ENCODE measurements around the gene ACSS3. TPM values are rescaled to one million over a fixed set of nuclear protein-coding genes. Genes with fewer than 3 reads are reported as not detected.

Gene ACSS3
- total and polyA plus RNA-seq, 2 donors (not counting 3 experiments of a cell fraction or from before 2014, with no cell fraction given), result 0.12 to 0.86 TPM

DNA sequence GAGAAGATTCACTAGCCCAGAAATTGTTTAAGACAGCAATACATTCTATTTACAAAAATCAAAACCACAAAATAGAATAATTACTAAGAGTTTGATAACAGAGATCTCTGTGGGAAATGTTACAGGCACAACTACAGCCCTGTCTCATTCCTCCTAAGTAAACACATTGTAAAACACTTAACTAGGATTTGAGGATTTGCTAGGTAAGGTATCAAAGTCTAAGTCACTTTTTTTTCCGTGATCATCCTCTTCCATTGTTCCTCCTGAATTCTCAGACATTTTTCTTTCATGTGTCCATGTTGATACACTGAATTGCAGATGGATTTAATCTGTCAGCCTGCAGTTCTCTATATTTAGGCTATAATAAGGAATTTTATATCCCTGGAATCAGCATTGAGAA, 127.5 kb downstream of the ACSS3 start:
- ChIA-PET CTCF (interaction anchor here (1.2 kb wide), 1 partner anchor 52 kb away, joined by 3 read pairs; no protein-coding TSS in a partner anchor), POLR2A (no interaction called here)
- FAIRE-seq, result no peak
- H3K9ac ChIP-seq (replicated peaks; ENCODE audit: extremely low read depth, insufficient read depth, low read length), result no peak overlapping the region
- no TSS peak for BruUV-seq (replicated peaks)
- dilution Hi-C loops (cut with MboI; ENCODE audit: extremely low pct_ligation_motif_present, low sequenced_read_pairs) (no loop called here), intact Hi-C loops (cut with micrococcal nuclease) (no loop called here)
- no peaks in the 10 kb centered on the region for H3K79me2 ChIP-seq (ENCODE audit: control insufficient read depth, insufficient read depth, low read length)
- H3K9me1 ChIP-seq (replicated peaks; ENCODE audit: control insufficient read depth, extremely low read depth, insufficient read depth, low read length), result no peaks in the 10 kb centered on the region
- no peaks in the 10 kb centered on the region for H4K20me1 ChIP-seq (replicated peaks; ENCODE audit: control insufficient read depth, extremely low read depth, insufficient read depth, low read length)
- H2AFZ ChIP-seq (ENCODE audit: low read depth, low read length), result no peak overlapping the region
- no peaks in the 10 kb centered on the region for H3K36me3 ChIP-seq (ENCODE audit: control insufficient read depth in 2 of 2, extremely low read depth in 1 of 2, insufficient read depth in 2 of 2, low read length in 2 of 2)
- no peaks in the 10 kb centered on the region for H3K27me3 ChIP-seq (ENCODE audit: control insufficient read depth in 2 of 2, insufficient read depth in 2 of 2, low read length in 2 of 2)
- no peak overlapping the region for H3K27ac ChIP-seq (ENCODE audit: insufficient read depth, low read depth, low read length)
- H3K4me1 ChIP-seq (ENCODE audit: control insufficient read depth, extremely low read depth, insufficient read depth, low read length), result peaks cover 28% of the 10 kb centered on the region
- no peak for DNase-seq (ENCODE audit: low read depth, low spot score)
- no peak overlapping the region for H3K4me3 ChIP-seq (replicated peaks in 1 of 3; ENCODE audit: insufficient read depth in 1 of 3, low read depth in 1 of 3, low read length in 3 of 3)
- H3K9me3 ChIP-seq (replicated peaks; ENCODE audit: control insufficient read depth, insufficient read depth, low read length), result no peaks in the 10 kb centered on the region
- no peak overlapping the region for H3K4me2 ChIP-seq (ENCODE audit: insufficient read depth, low read length)
- TF ChIP-seq, protein P1, sequence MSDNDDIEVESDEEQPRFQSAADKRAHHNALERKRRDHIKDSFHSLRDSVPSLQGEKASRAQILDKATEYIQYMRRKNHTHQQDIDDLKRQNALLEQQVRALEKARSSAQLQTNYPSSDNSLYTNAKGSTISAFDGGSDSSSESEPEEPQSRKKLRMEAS (IDR thresholded peaks at IDR 0.05; ENCODE audit: insufficient read depth, insufficient read length), result no peak
- TF ChIP-seq, protein P2, sequence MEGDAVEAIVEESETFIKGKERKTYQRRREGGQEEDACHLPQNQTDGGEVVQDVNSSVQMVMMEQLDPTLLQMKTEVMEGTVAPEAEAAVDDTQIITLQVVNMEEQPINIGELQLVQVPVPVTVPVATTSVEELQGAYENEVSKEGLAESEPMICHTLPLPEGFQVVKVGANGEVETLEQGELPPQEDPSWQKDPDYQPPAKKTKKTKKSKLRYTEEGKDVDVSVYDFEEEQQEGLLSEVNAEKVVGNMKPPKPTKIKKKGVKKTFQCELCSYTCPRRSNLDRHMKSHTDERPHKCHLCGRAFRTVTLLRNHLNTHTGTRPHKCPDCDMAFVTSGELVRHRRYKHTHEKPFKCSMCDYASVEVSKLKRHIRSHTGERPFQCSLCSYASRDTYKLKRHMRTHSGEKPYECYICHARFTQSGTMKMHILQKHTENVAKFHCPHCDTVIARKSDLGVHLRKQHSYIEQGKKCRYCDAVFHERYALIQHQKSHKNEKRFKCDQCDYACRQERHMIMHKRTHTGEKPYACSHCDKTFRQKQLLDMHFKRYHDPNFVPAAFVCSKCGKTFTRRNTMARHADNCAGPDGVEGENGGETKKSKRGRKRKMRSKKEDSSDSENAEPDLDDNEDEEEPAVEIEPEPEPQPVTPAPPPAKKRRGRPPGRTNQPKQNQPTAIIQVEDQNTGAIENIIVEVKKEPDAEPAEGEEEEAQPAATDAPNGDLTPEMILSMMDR (IDR thresholded peaks at IDR 0.05; ENCODE audit: extremely low read depth in 1 of 2, insufficient read depth in 1 of 2, low read depth in 1 of 2, low read length in 2 of 2), result no peak
- TF ChIP-seq MYC (IDR thresholded peaks at IDR 0.05; ENCODE audit: low read depth, low read length) (no peak), POLR2AphosphoS5 (IDR thresholded peaks at IDR 0.05; ENCODE audit: insufficient read depth, low read depth, low read length) (no peak)

DNA sequence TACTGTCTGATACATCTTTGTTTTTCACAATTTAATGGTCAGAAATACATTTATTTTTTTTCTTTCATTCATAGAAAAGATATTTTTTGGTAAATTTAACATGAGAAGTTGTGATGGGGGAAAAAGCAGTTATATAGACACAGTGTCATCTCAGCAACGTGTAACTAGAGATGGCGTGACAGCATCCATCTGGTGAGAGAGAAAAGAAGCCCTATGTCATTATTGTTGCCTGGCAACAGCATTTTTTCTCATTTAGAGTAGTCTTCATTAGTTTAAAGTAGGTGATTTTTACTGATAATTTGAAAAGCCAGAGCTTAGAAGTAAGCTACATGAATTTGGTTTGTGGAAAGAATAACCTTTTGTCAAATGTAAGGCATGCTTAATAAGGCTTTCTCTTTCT, 128.6 kb downstream of the ACSS3 start:
- TF ChIP-seq, protein P2 (IDR thresholded peaks at IDR 0.05; ENCODE audit: extremely low read depth in 1 of 2, insufficient read depth in 1 of 2, low read depth in 1 of 2, low read length in 2 of 2), result no peak
- TF ChIP-seq, protein P1 (IDR thresholded peaks at IDR 0.05; ENCODE audit: insufficient read depth, insufficient read length), result no peak
- TF ChIP-seq FOS (IDR thresholded peaks at IDR 0.05; ENCODE audit: borderline replicate concordance, insufficient read depth, low read length) (no peak), POLR2AphosphoS5 (IDR thresholded peaks at IDR 0.05; ENCODE audit: insufficient read depth, low read depth, low read length) (no peak), MYC (IDR thresholded peaks at IDR 0.05; ENCODE audit: low read depth, low read length) (no peak), EZH2 (IDR thresholded peaks at IDR 0.05; ENCODE audit: borderline replicate concordance, low read depth, low read length, severe bottlenecking) (no peak), JUN (IDR thresholded peaks at IDR 0.05; ENCODE audit: borderline replicate concordance, insufficient read depth, insufficient read length, low read depth) (no peak), GATA2 (IDR thresholded peaks at IDR 0.05; ENCODE audit: insufficient read depth, insufficient read length, low read depth, low read length) (no peak), POLR2A (IDR thresholded peaks at IDR 0.05; ENCODE audit: low read depth, low read length) (no peak)
- DNase-seq (ENCODE audit: low read depth, low spot score) (no peak), FAIRE-seq (no peak)
- Histone ChIP-seq H3K36me3 (ENCODE audit: control insufficient read depth in 2 of 2, extremely low read depth in 1 of 2, insufficient read depth in 2 of 2, low read length in 2 of 2) (no peaks in the 10 kb centered on the region), H3K4me3 (replicated peaks in 1 of 3; ENCODE audit: insufficient read depth in 1 of 3, low read depth in 1 of 3, low read length in 3 of 3) (no peak overlapping the region), H2AFZ (ENCODE audit: low read depth, low read length) (no peak overlapping the region), H3K4me1 (ENCODE audit: control insufficient read depth, extremely low read depth, insufficient read depth, low read length) (peaks cover 28% of the 10 kb centered on the region), H3K9me3 (replicated peaks; ENCODE audit: control insufficient read depth, insufficient read depth, low read length) (no peaks in the 10 kb centered on the region), H3K27me3 (ENCODE audit: control insufficient read depth in 2 of 2, insufficient read depth in 2 of 2, low read length in 2 of 2) (no peaks in the 10 kb centered on the region), H3K4me2 (ENCODE audit: insufficient read depth, low read length) (no peak overlapping the region), H3K79me2 (ENCODE audit: control insufficient read depth, insufficient read depth, low read length) (no peaks in the 10 kb centered on the region), H3K9ac (replicated peaks; ENCODE audit: extremely low read depth, insufficient read depth, low read length) (no peak overlapping the region), H3K27ac (ENCODE audit: insufficient read depth, low read depth, low read length) (no peak overlapping the region), H3K9me1 (replicated peaks; ENCODE audit: control insufficient read depth, extremely low read depth, insufficient read depth, low read length) (no peaks in the 10 kb centered on the region), H4K20me1 (replicated peaks; ENCODE audit: control insufficient read depth, extremely low read depth, insufficient read depth, low read length) (no peaks in the 10 kb centered on the region)
- dilution Hi-C loops (cut with MboI; ENCODE audit: extremely low pct_ligation_motif_present, low sequenced_read_pairs), result no loop called here
- ChIA-PET CTCF (no interaction called here), POLR2A (no interaction called here)
- intact Hi-C loops (cut with micrococcal nuclease), result no loop called here
- no TSS peak for BruUV-seq (replicated peaks)

Measured in endothelial cell of umbilical vein (primary cell).